ENCODE data around the gene CAPN5.

- no peak for TF ChIP-seq CTCF (IDR thresholded peaks at IDR 0.05)
- no peak for TF ChIP-seq EZH2 (IDR thresholded peaks at IDR 0.05)
These were observed 6.5 kb upstream of the CAPN5 start for GRCh38 chr11:77060234-77060633.

Data from neural progenitor cell (in vitro differentiated cells).